HEK293 (cell line): Measurements from ENCODE around the gene RAPGEF5.

Source experiments
- CTCF ChIA-PET: fragments of 350-600 bp; formaldehyde crosslinking; extraction: SDS; loops from one replicate; lab custom pipeline; 2021; ENCODE audit warnings: antibody characterized with exemption; lab: Yijun Ruan, JAX
- POLR2A ChIA-PET: fragments of 300-600 bp; formaldehyde crosslinking; extraction: SDS; loops from one replicate; lab custom pipeline; 2020; ENCODE audit warnings: antibody characterized with exemption, inconsistent platforms; lab: Yijun Ruan, JAX
- H3K27ac ChIP-seq: fragments of 200-500 bp; sonication (Bioruptor generic); 2 replicates; pipeline ENCODE4 v1.5.1; 2014; ENCODE audit warnings: low read depth, low read length, control low read depth, inconsistent platforms; ENCODE audit errors: extremely low read depth
- H3K36me3 ChIP-seq, 2 experiments: fragments of 200-500 bp in 1 of 2; sonication (Bioruptor generic) in 1 of 2; 1 replicate in 1 of 2; 2 replicates in 1 of 2; pipeline ENCODE4 v1.5.1; 2014 to 2017; ENCODE audit warnings: inconsistent platforms in 2 of 2, low read length in 2 of 2; ENCODE audit not compliant: control insufficient read depth in 2 of 2, insufficient read depth in 1 of 2
- H3K4me1 ChIP-seq: fragments of 200-500 bp; sonication (Bioruptor generic); 2 replicates; pipeline ENCODE4 v1.5.1; 2014; ENCODE audit warnings: mild to moderate bottlenecking, low read length, inconsistent platforms; ENCODE audit not compliant: control insufficient read depth, insufficient read depth
- H3K4me3 ChIP-seq: 2 replicates; pipeline ENCODE4 v1.5.1; 2011; ENCODE audit warnings: low read depth, mild to moderate bottlenecking, control low read depth, low read length, moderate library complexity
- H3K9me3 ChIP-seq: fragments of 200-500 bp; sonication (Bioruptor generic); 2 replicates; pipeline ENCODE4 v1.5.1; 2014; ENCODE audit warnings: low read depth, low read length, inconsistent platforms; ENCODE audit not compliant: control insufficient read depth, insufficient read depth
- HIC1 ChIP-seq: fragments of 450-650 bp; formaldehyde crosslinking; IDR thresholded peaks from 2 replicates; pipeline ENCODE4 v1.5.1; 2016; ENCODE audit warnings: missing biosample characterization, missing genetic modification characterization
- HOXD13 ChIP-seq: sonication (generic); formaldehyde crosslinking; IDR thresholded peaks from 2 replicates; pipeline ENCODE4 v1.8.0; 2022; ENCODE audit warnings: missing genetic modification reagents, borderline replicate concordance
- IKZF3 ChIP-seq: fragments of 450-650 bp; IDR thresholded peaks from 2 replicates; pipeline ENCODE4 v1.5.0; 2018; ENCODE audit warnings: missing biosample characterization, mild to moderate bottlenecking, missing genetic modification characterization, moderate library complexity
- KLF8 ChIP-seq: fragments of 450-650 bp; formaldehyde crosslinking; IDR thresholded peaks from 2 replicates; pipeline ENCODE4 v1.5.1; 2016; ENCODE audit warnings: missing biosample characterization, missing genetic modification characterization
- KLF9 ChIP-seq: fragments of 450-650 bp; formaldehyde crosslinking; IDR thresholded peaks from 2 replicates; pipeline ENCODE4 v1.5.1; 2016; ENCODE audit warnings: missing biosample characterization, missing genetic modification characterization, low read depth
- MYNN ChIP-seq: fragments of 450-650 bp; formaldehyde crosslinking; IDR thresholded peaks from 2 replicates; pipeline ENCODE4 v1.5.1; 2016; ENCODE audit warnings: missing biosample characterization, missing genetic modification characterization, borderline replicate concordance
- MZF1 ChIP-seq: fragments of 450-650 bp; formaldehyde crosslinking; IDR thresholded peaks from 2 replicates; pipeline ENCODE4 v1.5.1; 2017; ENCODE audit warnings: missing biosample characterization, missing genetic modification characterization, borderline replicate concordance
- PRDM1 ChIP-seq: fragments of 450-650 bp; formaldehyde crosslinking; IDR thresholded peaks from 2 replicates; pipeline ENCODE4; 2016; ENCODE audit warnings: missing biosample characterization, missing genetic modification characterization
- SP3 ChIP-seq: fragments of 450-650 bp; formaldehyde crosslinking; IDR thresholded peaks from 2 replicates; pipeline ENCODE4 v1.5.1; 2016; ENCODE audit warnings: missing biosample characterization, missing genetic modification characterization
- TRIM28 ChIP-seq: IDR thresholded peaks from 2 replicates; pipeline ENCODE4 v1.6.1; 2011; ENCODE audit warnings: low read length, control low read depth, borderline replicate concordance
- ZFP3 ChIP-seq: fragments of 450-650 bp; formaldehyde crosslinking; IDR thresholded peaks from 2 replicates; pipeline ENCODE4 v1.5.1; 2016; ENCODE audit warnings: low read depth, missing biosample characterization, missing genetic modification characterization
- ZNF184 ChIP-seq: fragments of 450-650 bp; IDR thresholded peaks from 2 replicates; pipeline ENCODE4 v1.5.1; 2018; ENCODE audit warnings: missing biosample characterization, mild to moderate bottlenecking, missing genetic modification characterization
- ZNF335 ChIP-seq: fragments of 450-650 bp; formaldehyde crosslinking; conservative IDR thresholded peaks from 2 replicates; pipeline ENCODE4 v1.5.1; 2016; ENCODE audit warnings: missing biosample characterization, missing genetic modification characterization
- ZNF391 ChIP-seq: fragments of 450-650 bp; formaldehyde crosslinking; IDR thresholded peaks from 2 replicates; pipeline ENCODE4 v1.5.1; 2016; ENCODE audit warnings: low read depth, missing biosample characterization, missing genetic modification characterization, borderline replicate concordance
- ZNF404 ChIP-seq: fragments of 450-650 bp; formaldehyde crosslinking; IDR thresholded peaks from 2 replicates; pipeline ENCODE4 v1.5.1; 2017; ENCODE audit warnings: missing biosample characterization, missing genetic modification characterization
- ZNF670 ChIP-seq: fragments of 450-650 bp; formaldehyde crosslinking; IDR thresholded peaks from 2 replicates; pipeline ENCODE4 v1.5.1; 2016; ENCODE audit warnings: missing biosample characterization, missing genetic modification characterization, low read depth
- ZNF707 ChIP-seq: fragments of 450-650 bp; formaldehyde crosslinking; IDR thresholded peaks from 2 replicates; pipeline ENCODE4 v1.5.1; 2016; ENCODE audit warnings: missing biosample characterization, missing genetic modification characterization
- ZNF747 ChIP-seq: fragments of 450-650 bp; formaldehyde crosslinking; IDR thresholded peaks from 2 replicates; pipeline ENCODE4 v1.5.1; 2016; ENCODE audit warnings: missing biosample characterization, missing genetic modification characterization
- ZXDB ChIP-seq: fragments of 450-650 bp; formaldehyde crosslinking; IDR thresholded peaks from 2 replicates; pipeline ENCODE4 v1.5.1; 2016; ENCODE audit warnings: missing biosample characterization, missing genetic modification characterization
- TF ChIP-seq, protein P1 (sequence below): fragments of 450-650 bp; formaldehyde crosslinking; IDR thresholded peaks from 2 replicates; pipeline ENCODE4 v1.5.1; 2017; ENCODE audit warnings: missing biosample characterization, missing genetic modification characterization
- TF ChIP-seq, protein P2 (sequence below): fragments of 450-650 bp; formaldehyde crosslinking; IDR thresholded peaks from 2 replicates; pipeline ENCODE4 v1.5.1; 2016; ENCODE audit warnings: missing biosample characterization, missing genetic modification characterization

Gene RAPGEF5

GRCh38 chr7:22268884-22269421, 88.0 kb downstream of the RAPGEF5 start:
- Histone ChIP-seq H3K4me1 (no peaks in the 10 kb centered on the region), H3K9me3 (no peaks in the 10 kb centered on the region), H3K4me3 (no peak overlapping the region), H3K36me3 (no peaks in the 10 kb centered on the region), H3K27ac (no peak overlapping the region)
- ChIA-PET CTCF (interaction anchor here (0.7 kb wide), 1 partner anchor 159 kb away, joined by 4 read pairs; no protein-coding TSS in a partner anchor), POLR2A (no interaction called here)
- TF ChIP-seq KLF8, result no peak
- TF ChIP-seq KLF9 (tag by site-specific recombination), result no peak
- TF ChIP-seq ZFP3 (tag by site-specific recombination), result no peak
- TF ChIP-seq, protein P1, sequence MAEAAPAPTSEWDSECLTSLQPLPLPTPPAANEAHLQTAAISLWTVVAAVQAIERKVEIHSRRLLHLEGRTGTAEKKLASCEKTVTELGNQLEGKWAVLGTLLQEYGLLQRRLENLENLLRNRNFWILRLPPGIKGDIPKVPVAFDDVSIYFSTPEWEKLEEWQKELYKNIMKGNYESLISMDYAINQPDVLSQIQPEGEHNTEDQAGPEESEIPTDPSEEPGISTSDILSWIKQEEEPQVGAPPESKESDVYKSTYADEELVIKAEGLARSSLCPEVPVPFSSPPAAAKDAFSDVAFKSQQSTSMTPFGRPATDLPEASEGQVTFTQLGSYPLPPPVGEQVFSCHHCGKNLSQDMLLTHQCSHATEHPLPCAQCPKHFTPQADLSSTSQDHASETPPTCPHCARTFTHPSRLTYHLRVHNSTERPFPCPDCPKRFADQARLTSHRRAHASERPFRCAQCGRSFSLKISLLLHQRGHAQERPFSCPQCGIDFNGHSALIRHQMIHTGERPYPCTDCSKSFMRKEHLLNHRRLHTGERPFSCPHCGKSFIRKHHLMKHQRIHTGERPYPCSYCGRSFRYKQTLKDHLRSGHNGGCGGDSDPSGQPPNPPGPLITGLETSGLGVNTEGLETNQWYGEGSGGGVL, result no peak
- TF ChIP-seq HIC1 (tag by site-specific recombination), result no peak
- no peak for TF ChIP-seq ZNF391 (tag by site-specific recombination)
- TF ChIP-seq IKZF3 (tag by site-specific recombination), result no peak
- TF ChIP-seq, protein P2, sequence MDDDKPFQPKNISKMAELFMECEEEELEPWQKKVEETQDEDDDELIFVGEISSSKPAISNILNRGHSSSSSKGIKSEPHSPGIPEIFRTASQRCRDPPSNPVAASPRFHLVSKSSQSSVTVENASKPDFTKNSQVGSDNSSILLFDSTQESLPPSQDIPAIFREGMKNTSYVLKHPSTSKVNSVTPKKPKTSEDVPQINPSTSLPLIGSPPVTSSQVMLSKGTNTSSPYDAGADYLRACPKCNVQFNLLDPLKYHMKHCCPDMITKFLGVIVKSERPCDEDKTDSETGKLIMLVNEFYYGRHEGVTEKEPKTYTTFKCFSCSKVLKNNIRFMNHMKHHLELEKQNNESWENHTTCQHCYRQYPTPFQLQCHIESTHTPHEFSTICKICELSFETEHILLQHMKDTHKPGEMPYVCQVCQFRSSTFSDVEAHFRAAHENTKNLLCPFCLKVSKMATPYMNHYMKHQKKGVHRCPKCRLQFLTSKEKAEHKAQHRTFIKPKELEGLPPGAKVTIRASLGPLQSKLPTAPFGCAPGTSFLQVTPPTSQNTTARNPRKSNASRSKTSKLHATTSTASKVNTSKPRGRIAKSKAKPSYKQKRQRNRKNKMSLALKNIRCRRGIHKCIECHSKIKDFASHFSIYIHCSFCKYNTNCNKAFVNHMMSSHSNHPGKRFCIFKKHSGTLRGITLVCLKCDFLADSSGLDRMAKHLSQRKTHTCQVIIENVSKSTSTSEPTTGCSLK (tag by site-specific recombination), result no peak
- no peak for TF ChIP-seq SP3 (tag by site-specific recombination)

- no peaks in the 10 kb centered on the region for H3K36me3 ChIP-seq
- CTCF ChIA-PET, result no interaction called here
- no peak overlapping the region for H3K27ac ChIP-seq
- no peak overlapping the region for H3K4me3 ChIP-seq
- H3K4me1 ChIP-seq, result no peaks in the 10 kb centered on the region
- TF ChIP-seq ZNF184 (tag by site-specific recombination), result no peak
- peak; percentile 75 for TF ChIP-seq PRDM1 (tag by site-specific recombination)
- POLR2A ChIA-PET, result no interaction called here
- no peaks in the 10 kb centered on the region for H3K9me3 ChIP-seq
Measured at GRCh38 chr7:22267930-22268615, 88.9 kb downstream of the RAPGEF5 start.

DNA sequence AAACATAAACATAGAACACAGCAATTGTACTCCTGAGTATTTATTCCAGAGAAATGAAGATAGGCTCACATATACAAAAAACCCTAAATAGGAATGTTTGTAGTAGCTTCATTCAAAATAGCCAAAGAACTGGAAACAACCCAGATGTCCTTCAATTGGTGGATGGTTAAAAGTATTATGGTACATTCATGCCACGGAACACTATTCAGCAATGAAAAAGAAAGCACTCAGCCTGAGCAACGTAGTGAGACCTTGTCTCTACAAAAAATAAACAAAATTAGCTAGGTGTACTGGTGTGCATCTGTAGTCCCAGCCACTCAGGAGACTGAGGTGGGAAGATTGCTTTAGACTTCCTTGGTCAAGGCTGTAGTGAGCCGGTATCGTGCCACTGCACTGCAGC, 94.4 kb downstream of the RAPGEF5 start:
- no peaks in the 10 kb centered on the region for H3K4me1 ChIP-seq
- H3K36me3 ChIP-seq, result no peaks in the 10 kb centered on the region
- H3K27ac ChIP-seq, result no peak overlapping the region
- H3K4me3 ChIP-seq, result no peak overlapping the region
- no peaks in the 10 kb centered on the region for H3K9me3 ChIP-seq
- POLR2A ChIA-PET, result no interaction called here
- CTCF ChIA-PET, result no interaction called here
- no peak for TF ChIP-seq TRIM28
- no peak for TF ChIP-seq ZNF404 (tag by site-specific recombination)
- no peak for TF ChIP-seq MZF1 (tag by site-specific recombination)
- no peak for TF ChIP-seq SP3 (tag by site-specific recombination)
- no peak for TF ChIP-seq HOXD13 (CRISPR knock-in tag)
- no peak for TF ChIP-seq ZNF707 (tag by site-specific recombination)
- TF ChIP-seq ZXDB (tag by site-specific recombination), result no peak
- no peak for TF ChIP-seq ZNF335
- no peak for TF ChIP-seq ZNF670 (tag by site-specific recombination)
- no peak for TF ChIP-seq MYNN (tag by site-specific recombination)
- TF ChIP-seq ZNF747 (tag by site-specific recombination), result no peak
- TF ChIP-seq, all 188 proteins: peak for 0
